Measurements from ENCODE around the gene TSPAN5. TPM values are rescaled to one million over a fixed set of nuclear protein-coding genes. Genes with fewer than 3 reads are reported as not detected.

Gene TSPAN5
- total and polyA plus RNA-seq, 9 of the 15 experiments (the other 6 are each of a cell fraction or from before 2014, with no cell fraction given), result 0.58 to 6.6 (median 0.73) TPM

DNA sequence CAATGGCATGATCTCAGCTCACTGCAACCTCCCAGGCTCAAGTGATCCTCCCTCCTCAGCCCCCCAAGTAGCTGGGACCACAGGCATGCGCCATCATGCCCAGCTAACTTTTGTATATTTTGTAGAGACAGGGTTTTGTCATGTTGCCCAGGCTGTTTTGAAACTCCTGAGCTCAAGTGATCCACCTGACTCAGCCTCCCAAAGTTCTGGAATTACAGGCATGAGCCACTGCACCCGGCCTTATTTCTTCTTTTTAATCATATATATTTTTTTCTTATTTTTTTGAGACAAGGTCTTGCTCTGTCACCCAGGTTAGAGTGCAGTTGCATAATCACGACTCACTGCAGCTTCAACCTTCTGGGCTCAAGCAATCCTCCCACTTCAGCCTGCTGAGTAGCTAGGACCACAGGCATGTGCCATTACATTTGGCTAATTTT lies 184.0 kb downstream of the TSPAN5 start (continued):
- TF ChIP-seq, protein P1, sequence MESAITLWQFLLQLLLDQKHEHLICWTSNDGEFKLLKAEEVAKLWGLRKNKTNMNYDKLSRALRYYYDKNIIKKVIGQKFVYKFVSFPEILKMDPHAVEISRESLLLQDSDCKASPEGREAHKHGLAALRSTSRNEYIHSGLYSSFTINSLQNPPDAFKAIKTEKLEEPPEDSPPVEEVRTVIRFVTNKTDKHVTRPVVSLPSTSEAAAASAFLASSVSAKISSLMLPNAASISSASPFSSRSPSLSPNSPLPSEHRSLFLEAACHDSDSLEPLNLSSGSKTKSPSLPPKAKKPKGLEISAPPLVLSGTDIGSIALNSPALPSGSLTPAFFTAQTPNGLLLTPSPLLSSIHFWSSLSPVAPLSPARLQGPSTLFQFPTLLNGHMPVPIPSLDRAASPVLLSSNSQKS (CRISPR knock-in tag; IDR thresholded peaks at IDR 0.05), result no peak
- TF ChIP-seq OTX1 (CRISPR knock-in tag; IDR thresholded peaks at IDR 0.05), result no peak
- TF ChIP-seq HDGF (IDR thresholded peaks at IDR 0.05), result no peak
- 0 out of 4 replicates have a peak, but pooled peaks have one; percentile 17 to 25 for TF ChIP-seq NRF1 (conservative IDR thresholded peaks at IDR 0.05 in 1 of 2, IDR thresholded peaks at IDR 0.05 in 1 of 2)
- TF ChIP-seq HMG20A (CRISPR knock-in tag; conservative IDR thresholded peaks at IDR 0.05), result no peak
- TF ChIP-seq RBM25 (IDR thresholded peaks at IDR 0.05; ENCODE audit: low read depth, low read length, severe bottlenecking), result no peak
- no peak for TF ChIP-seq BDP1 (IDR thresholded peaks at IDR 0.05; ENCODE audit: insufficient read depth, insufficient read length)
- TF ChIP-seq SRSF3 (IDR thresholded peaks at IDR 0.05; ENCODE audit: insufficient read depth, low read length), result no peak
- no peak for TF ChIP-seq HDAC8 (tag; IDR thresholded peaks at IDR 0.05)
- TF ChIP-seq KLF10 (CRISPR knock-in tag; IDR thresholded peaks at IDR 0.05), result no peak
- TF ChIP-seq, protein P2, sequence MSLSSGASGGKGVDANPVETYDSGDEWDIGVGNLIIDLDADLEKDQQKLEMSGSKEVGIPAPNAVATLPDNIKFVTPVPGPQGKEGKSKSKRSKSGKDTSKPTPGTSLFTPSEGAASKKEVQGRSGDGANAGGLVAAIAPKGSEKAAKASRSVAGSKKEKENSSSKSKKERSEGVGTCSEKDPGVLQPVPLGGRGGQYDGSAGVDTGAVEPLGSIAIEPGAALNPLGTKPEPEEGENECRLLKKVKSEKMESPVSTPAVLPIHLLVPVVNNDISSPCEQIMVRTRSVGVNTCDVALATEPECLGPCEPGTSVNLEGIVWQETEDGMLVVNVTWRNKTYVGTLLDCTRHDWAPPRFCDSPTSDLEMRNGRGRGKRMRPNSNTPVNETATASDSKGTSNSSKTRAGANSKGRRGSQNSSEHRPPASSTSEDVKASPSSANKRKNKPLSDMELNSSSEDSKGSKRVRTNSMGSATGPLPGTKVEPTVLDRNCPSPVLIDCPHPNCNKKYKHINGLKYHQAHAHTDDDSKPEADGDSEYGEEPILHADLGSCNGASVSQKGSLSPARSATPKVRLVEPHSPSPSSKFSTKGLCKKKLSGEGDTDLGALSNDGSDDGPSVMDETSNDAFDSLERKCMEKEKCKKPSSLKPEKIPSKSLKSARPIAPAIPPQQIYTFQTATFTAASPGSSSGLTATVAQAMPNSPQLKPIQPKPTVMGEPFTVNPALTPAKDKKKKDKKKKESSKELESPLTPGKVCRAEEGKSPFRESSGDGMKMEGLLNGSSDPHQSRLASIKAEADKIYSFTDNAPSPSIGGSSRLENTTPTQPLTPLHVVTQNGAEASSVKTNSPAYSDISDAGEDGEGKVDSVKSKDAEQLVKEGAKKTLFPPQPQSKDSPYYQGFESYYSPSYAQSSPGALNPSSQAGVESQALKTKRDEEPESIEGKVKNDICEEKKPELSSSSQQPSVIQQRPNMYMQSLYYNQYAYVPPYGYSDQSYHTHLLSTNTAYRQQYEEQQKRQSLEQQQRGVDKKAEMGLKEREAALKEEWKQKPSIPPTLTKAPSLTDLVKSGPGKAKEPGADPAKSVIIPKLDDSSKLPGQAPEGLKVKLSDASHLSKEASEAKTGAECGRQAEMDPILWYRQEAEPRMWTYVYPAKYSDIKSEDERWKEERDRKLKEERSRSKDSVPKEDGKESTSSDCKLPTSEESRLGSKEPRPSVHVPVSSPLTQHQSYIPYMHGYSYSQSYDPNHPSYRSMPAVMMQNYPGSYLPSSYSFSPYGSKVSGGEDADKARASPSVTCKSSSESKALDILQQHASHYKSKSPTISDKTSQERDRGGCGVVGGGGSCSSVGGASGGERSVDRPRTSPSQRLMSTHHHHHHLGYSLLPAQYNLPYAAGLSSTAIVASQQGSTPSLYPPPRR (CRISPR knock-in tag; IDR thresholded peaks at IDR 0.05; ENCODE audit: borderline replicate concordance), result no peak
- no peak for TF ChIP-seq GTF2F1 (IDR thresholded peaks at IDR 0.05; ENCODE audit: low read depth, low read length)
- TF ChIP-seq MYBL2 (IDR thresholded peaks at IDR 0.05; ENCODE audit: low read depth), result no peak
- TF ChIP-seq MYBL2 (CRISPR knock-in tag; IDR thresholded peaks at IDR 0.05; ENCODE audit: borderline replicate concordance), result no peak
- TF ChIP-seq, protein P3, sequence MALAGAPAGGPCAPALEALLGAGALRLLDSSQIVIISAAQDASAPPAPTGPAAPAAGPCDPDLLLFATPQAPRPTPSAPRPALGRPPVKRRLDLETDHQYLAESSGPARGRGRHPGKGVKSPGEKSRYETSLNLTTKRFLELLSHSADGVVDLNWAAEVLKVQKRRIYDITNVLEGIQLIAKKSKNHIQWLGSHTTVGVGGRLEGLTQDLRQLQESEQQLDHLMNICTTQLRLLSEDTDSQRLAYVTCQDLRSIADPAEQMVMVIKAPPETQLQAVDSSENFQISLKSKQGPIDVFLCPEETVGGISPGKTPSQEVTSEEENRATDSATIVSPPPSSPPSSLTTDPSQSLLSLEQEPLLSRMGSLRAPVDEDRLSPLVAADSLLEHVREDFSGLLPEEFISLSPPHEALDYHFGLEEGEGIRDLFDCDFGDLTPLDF (CRISPR knock-in tag; IDR thresholded peaks at IDR 0.05), result no peak
- TF ChIP-seq, protein P4, sequence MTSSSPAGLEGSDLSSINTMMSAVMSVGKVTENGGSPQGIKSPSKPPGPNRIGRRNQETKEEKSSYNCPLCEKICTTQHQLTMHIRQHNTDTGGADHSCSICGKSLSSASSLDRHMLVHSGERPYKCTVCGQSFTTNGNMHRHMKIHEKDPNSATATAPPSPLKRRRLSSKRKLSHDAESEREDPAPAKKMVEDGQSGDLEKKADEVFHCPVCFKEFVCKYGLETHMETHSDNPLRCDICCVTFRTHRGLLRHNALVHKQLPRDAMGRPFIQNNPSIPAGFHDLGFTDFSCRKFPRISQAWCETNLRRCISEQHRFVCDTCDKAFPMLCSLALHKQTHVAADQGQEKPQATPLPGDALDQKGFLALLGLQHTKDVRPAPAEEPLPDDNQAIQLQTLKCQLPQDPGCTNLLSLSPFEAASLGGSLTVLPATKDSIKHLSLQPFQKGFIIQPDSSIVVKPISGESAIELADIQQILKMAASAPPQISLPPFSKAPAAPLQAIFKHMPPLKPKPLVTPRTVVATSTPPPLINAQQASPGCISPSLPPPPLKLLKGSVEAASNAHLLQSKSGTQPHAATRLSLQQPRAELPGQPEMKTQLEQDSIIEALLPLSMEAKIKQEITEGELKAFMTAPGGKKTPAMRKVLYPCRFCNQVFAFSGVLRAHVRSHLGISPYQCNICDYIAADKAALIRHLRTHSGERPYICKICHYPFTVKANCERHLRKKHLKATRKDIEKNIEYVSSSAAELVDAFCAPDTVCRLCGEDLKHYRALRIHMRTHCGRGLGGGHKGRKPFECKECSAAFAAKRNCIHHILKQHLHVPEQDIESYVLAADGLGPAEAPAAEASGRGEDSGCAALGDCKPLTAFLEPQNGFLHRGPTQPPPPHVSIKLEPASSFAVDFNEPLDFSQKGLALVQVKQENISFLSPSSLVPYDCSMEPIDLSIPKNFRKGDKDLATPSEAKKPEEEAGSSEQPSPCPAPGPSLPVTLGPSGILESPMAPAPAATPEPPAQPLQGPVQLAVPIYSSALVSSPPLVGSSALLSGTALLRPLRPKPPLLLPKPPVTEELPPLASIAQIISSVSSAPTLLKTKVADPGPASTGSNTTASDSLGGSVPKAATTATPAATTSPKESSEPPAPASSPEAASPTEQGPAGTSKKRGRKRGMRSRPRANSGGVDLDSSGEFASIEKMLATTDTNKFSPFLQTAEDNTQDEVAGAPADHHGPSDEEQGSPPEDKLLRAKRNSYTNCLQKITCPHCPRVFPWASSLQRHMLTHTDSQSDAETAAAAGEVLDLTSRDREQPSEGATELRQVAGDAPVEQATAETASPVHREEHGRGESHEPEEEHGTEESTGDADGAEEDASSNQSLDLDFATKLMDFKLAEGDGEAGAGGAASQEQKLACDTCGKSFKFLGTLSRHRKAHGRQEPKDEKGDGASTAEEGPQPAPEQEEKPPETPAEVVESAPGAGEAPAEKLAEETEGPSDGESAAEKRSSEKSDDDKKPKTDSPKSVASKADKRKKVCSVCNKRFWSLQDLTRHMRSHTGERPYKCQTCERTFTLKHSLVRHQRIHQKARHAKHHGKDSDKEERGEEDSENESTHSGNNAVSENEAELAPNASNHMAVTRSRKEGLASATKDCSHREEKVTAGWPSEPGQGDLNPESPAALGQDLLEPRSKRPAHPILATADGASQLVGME (CRISPR knock-in tag; IDR thresholded peaks at IDR 0.05), result no peak
- TF ChIP-seq SOX6 (IDR thresholded peaks at IDR 0.05), result no peak

Measured in K562 (cell line).